A673 (cell line): ENCODE results near the gene UBE2R2. TPM values are rescaled to one million over a fixed set of nuclear protein-coding genes. Genes with fewer than 3 reads are reported as not detected.
"Not testable (repeated sequence)": the region's sequence is repeated elsewhere in the genome, so short reads cannot be mapped to it uniquely, and the experiment has no call there.

Experiments
- BruUV-seq: library from RNA; stranded (reverse); fragments of 400-500 nt; replicated peaks from 2 replicates; lab custom pipeline; 2021; lab: Mats Ljungman, UMichigan
- CTCF ChIA-PET: fragments of 300-600 bp; sonication (Branson Sonifier 250); formaldehyde crosslinking; loops from one replicate; lab custom pipeline; 2022; ENCODE audit warnings: antibody characterized with exemption; lab: Charles Lee
- POLR2A ChIA-PET: fragments of 300-600 bp; sonication (Branson Sonifier 250); formaldehyde crosslinking; loops from one replicate; lab custom pipeline; 2022; ENCODE audit warnings: antibody characterized with exemption; ENCODE audit not compliant: low non-redundant PET; lab: Charles Lee
- DNase-seq: peaks from one replicate; pipeline ENCODE4 v3.0.0-alpha.2; 2015; ENCODE audit warnings: low spot score
- H3K27ac ChIP-seq: fragments of 200-600 bp; sonication (generic); 2 replicates; pipeline ENCODE4 v1.5.1; 2016; ENCODE audit warnings: mixed run types, low read depth, mild to moderate bottlenecking, mixed read lengths, antibody characterized with exemption, low read length; ENCODE audit not compliant: poor library complexity, severe bottlenecking
- H3K27me3 ChIP-seq: fragments of 200-600 bp; sonication (generic); replicated peaks from 2 replicates; pipeline ENCODE4 v1.6.1; 2017; ENCODE audit warnings: mixed run types, low read depth, mild to moderate bottlenecking, mixed read lengths, antibody characterized with exemption, low read length; ENCODE audit not compliant: insufficient read depth, poor library complexity
- H3K36me3 ChIP-seq: fragments of 200-600 bp; sonication (generic); 2 replicates; pipeline ENCODE4 v1.6.1; 2016; ENCODE audit warnings: mixed run types, mild to moderate bottlenecking, mixed read lengths, antibody characterized with exemption, low read length; ENCODE audit not compliant: insufficient read depth, poor library complexity, severe bottlenecking
- H3K4me1 ChIP-seq: fragments of 200-600 bp; sonication (generic); 2 replicates; pipeline ENCODE4 v1.6.1; 2017; ENCODE audit warnings: mixed run types, mild to moderate bottlenecking, mixed read lengths, antibody characterized with exemption, low read length; ENCODE audit not compliant: insufficient read depth, poor library complexity, severe bottlenecking
- H3K4me3 ChIP-seq: fragments of 200-600 bp; sonication (generic); 2 replicates; pipeline ENCODE4 v1.5.1; 2016; ENCODE audit warnings: low read depth, mixed run types, mild to moderate bottlenecking, mixed read lengths, low read length; ENCODE audit not compliant: poor library complexity, severe bottlenecking
- H3K9me3 ChIP-seq: fragments of 200-600 bp; sonication (generic); 2 replicates; pipeline ENCODE4 v1.6.1; 2016; ENCODE audit warnings: mixed run types, low read depth, mild to moderate bottlenecking, mixed read lengths, antibody characterized with exemption, low read length; ENCODE audit not compliant: poor library complexity, severe bottlenecking
- CTCF ChIP-seq: fragments of 300-800, 200-600 bp; sonication (generic); conservative IDR thresholded peaks from 2 replicates; pipeline ENCODE4 v1.5.1; 2017; ENCODE audit warnings: low read depth, mild to moderate bottlenecking, antibody characterized with exemption, low read length, moderate library complexity, mixed read lengths
- EZH2 ChIP-seq: fragments of 200-600 bp; sonication (generic); IDR thresholded peaks from 2 replicates; pipeline ENCODE4 v1.6.1; 2017; ENCODE audit warnings: borderline replicate concordance, low read depth, mild to moderate bottlenecking, mixed read lengths, antibody characterized with exemption, low read length; ENCODE audit not compliant: poor library complexity, severe bottlenecking
- intact Hi-C: fragments of 100-400 bp; cut with micrococcal nuclease; formaldehyde crosslinking; loops from one replicate; pipeline ENCODE4 v1.10.0; 2022; ENCODE audit not compliant: unreplicated experiment
- total RNA-seq: library from RNA; stranded (reverse); gene quantifications from 2 replicates; pipeline ENCODE4 v1.2.3, GENCODE V29; 2021

Gene UBE2R2
- total RNA-seq, 1 experiment from 2014 or later, result 49.2 TPM

GRCh38 chr9:33861917-33862453 lies 45.0 kb downstream of the UBE2R2 start:
- POLR2A ChIA-PET, result no interaction called here
- no peak for TF ChIP-seq EZH2
- no peak for TF ChIP-seq CTCF
- peaks cover 3% of the 10 kb centered on the region for H3K36me3 ChIP-seq

GRCh38 chr9:33863027-33863426 lies 46.1 kb downstream of the UBE2R2 start:
- H3K27ac ChIP-seq, CTCF ChIA-PET, BruUV-seq, H3K36me3 ChIP-seq, POLR2A ChIA-PET, intact Hi-C loops, H3K9me3 ChIP-seq, DNase-seq, H3K4me1 ChIP-seq, H3K4me3 ChIP-seq, H3K27me3 ChIP-seq: not testable (repeated sequence)

More at GRCh38 chr9:33861917-33862453, 45.0 kb downstream of the UBE2R2 start:
- intact Hi-C loops, result no loop called here
- no TSS peak for BruUV-seq
- Histone ChIP-seq H3K27me3 (no peaks in the 10 kb centered on the region), H3K4me3 (no peak overlapping the region), H3K9me3 (no peaks in the 10 kb centered on the region), H3K27ac (no peak overlapping the region), H3K4me1 (peaks cover 4% of the 10 kb centered on the region)
- CTCF ChIA-PET, result no interaction called here
- no peak for DNase-seq

- no TSS peak for BruUV-seq
- CTCF ChIA-PET, result no interaction called here
These were observed 50.9 kb downstream of the UBE2R2 start for GRCh38 chr9:33867747-33868439.

More at GRCh38 chr9:33867747-33868439, 50.9 kb downstream of the UBE2R2 start:
- H3K4me1 ChIP-seq, result peaks cover 14% of the 10 kb centered on the region
- DNase-seq, result no peak
- no peaks in the 10 kb centered on the region for H3K27me3 ChIP-seq
- no peak overlapping the region for H3K4me3 ChIP-seq
- TF ChIP-seq CTCF, result no peak
- TF ChIP-seq EZH2, result no peak
- peaks cover 3% of the 10 kb centered on the region for H3K36me3 ChIP-seq
- POLR2A ChIA-PET, result interaction anchor here (1.2 kb wide), 1 partner anchor 136 kb away, joined by 5 read pairs; no protein-coding TSS in a partner anchor
- H3K27ac ChIP-seq, result no peak overlapping the region
- intact Hi-C loops, result no loop called here
- H3K9me3 ChIP-seq, result no peaks in the 10 kb centered on the region
